Activated CD8-positive, alpha-beta T cell treated with anti-CD3 and anti-CD28 coated beads for 36 hours (primary cell): ENCODE measurements around the gene RPS6KA2. TPM values are rescaled to one million over a fixed set of nuclear protein-coding genes. Genes with fewer than 3 reads are reported as not detected.

Experiments
- ATAC-seq: fragments of 200-7000 bp; cut with Tn5 transposase; one replicate; pipeline ENCODE4 v1.10.0; 2021; ENCODE audit warnings: mild to moderate bottlenecking, moderate library complexity
- CTCF ChIA-PET: fragments of 350-600 bp; sonication (Branson Sonifier 250); formaldehyde crosslinking; loops from one replicate; lab custom pipeline; 2021; ENCODE audit warnings: antibody characterized with exemption; lab: Charles Lee
- POLR2A ChIA-PET: fragments of 350-600 bp; sonication (Branson Sonifier 250); formaldehyde crosslinking; loops from one replicate; lab custom pipeline; 2021; ENCODE audit warnings: antibody characterized with exemption; lab: Charles Lee
- DNase-seq: peaks from one replicate; pipeline ENCODE4 v3.0.0-alpha.2; 2020
- H3K27ac Mint-ChIP-seq: one replicate; pipeline ENCODE4 v1.8.0; 2021; ENCODE audit warnings: mild to moderate bottlenecking, mixed read lengths
- H3K27me3 Mint-ChIP-seq: one replicate; pipeline ENCODE4 v1.8.0; 2021; ENCODE audit warnings: mixed read lengths
- H3K36me3 Mint-ChIP-seq: one replicate; pipeline ENCODE4 v1.8.0; 2021; ENCODE audit warnings: low read depth, mixed read lengths
- H3K4me1 Mint-ChIP-seq: one replicate; pipeline ENCODE4 v1.8.0; 2021; ENCODE audit warnings: low read depth, mixed read lengths
- H3K4me3 Mint-ChIP-seq: one replicate; pipeline ENCODE4 v1.8.0; 2021; ENCODE audit warnings: mild to moderate bottlenecking, moderate library complexity, mixed read lengths
- H3K9me3 Mint-ChIP-seq: one replicate; pipeline ENCODE4 v1.8.0; 2021; ENCODE audit warnings: mixed read lengths
- CTCF ChIP-seq: fragments of 200-600 bp; IDR thresholded peaks from one replicate; pipeline ENCODE4 v1.8.0; 2022; ENCODE audit warnings: antibody characterized with exemption, mild to moderate bottlenecking
- intact Hi-C: fragments of 100-400 bp; cut with micrococcal nuclease; formaldehyde crosslinking; loops from one replicate; pipeline ENCODE4 v1.10.0; 2022
- total RNA-seq, 2 experiments: library from RNA; stranded (reverse); gene quantifications; one replicate each; pipeline ENCODE4 v1.2.3, GENCODE V29; 2021

Gene RPS6KA2
- total RNA-seq, 2 experiments from 2014 or later: 5.8 TPM

- Mint-ChIP-seq H3K36me3 (peaks cover 5% of the 10 kb centered on the region), H3K27ac (no peak overlapping the region), H3K4me1 (no peaks in the 10 kb centered on the region), H3K27me3 (no peaks in the 10 kb centered on the region), H3K4me3 (no peak overlapping the region), H3K9me3 (no peaks in the 10 kb centered on the region)
- ATAC-seq: no peak
- no peak for TF ChIP-seq CTCF
- intact Hi-C loops: no loop called here
- POLR2A ChIA-PET: no interaction called here
- CTCF ChIA-PET: no interaction called here
- DNase-seq: no peak
Observed at GRCh38 chr6:166462461-166463135, 164.5 kb downstream of the RPS6KA2 start.

GRCh38 chr6:166461821-166462460, 165.1 kb downstream of the RPS6KA2 start:
- ChIA-PET POLR2A (no interaction called here), CTCF (no interaction called here)
- no peak for ATAC-seq
- DNase-seq: no peak
- H3K27me3 Mint-ChIP-seq: no peaks in the 10 kb centered on the region
- no peak for TF ChIP-seq CTCF
- H3K4me1 Mint-ChIP-seq: no peaks in the 10 kb centered on the region
- H3K4me3 Mint-ChIP-seq: no peak overlapping the region
- H3K27ac Mint-ChIP-seq: no peak overlapping the region
- intact Hi-C loops: no loop called here
- H3K36me3 Mint-ChIP-seq: peaks cover 5% of the 10 kb centered on the region
- H3K9me3 Mint-ChIP-seq: no peaks in the 10 kb centered on the region

- ChIA-PET CTCF (no interaction called here), POLR2A (no interaction called here)
- no peak for TF ChIP-seq CTCF
- DNase-seq (no peak), ATAC-seq (no peak)
- Mint-ChIP-seq H3K9me3 (no peaks in the 10 kb centered on the region), H3K27me3 (no peaks in the 10 kb centered on the region), H3K4me3 (no peak overlapping the region), H3K27ac (no peak overlapping the region), H3K36me3 (peaks cover 5% of the 10 kb centered on the region), H3K4me1 (peaks cover 4% of the 10 kb centered on the region)
- intact Hi-C loops: no loop called here
Observed at GRCh38 chr6:166460473-166461437, 166.3 kb downstream of the RPS6KA2 start.

GRCh38 chr6:166459906-166460305, 167.1 kb downstream of the RPS6KA2 start:
- intact Hi-C loops: no loop called here
- Mint-ChIP-seq H3K27me3 (no peaks in the 10 kb centered on the region), H3K36me3 (peaks cover 5% of the 10 kb centered on the region), H3K4me3 (no peak overlapping the region), H3K4me1 (peaks cover 4% of the 10 kb centered on the region), H3K9me3 (no peaks in the 10 kb centered on the region), H3K27ac (no peak overlapping the region)
- no peak for TF ChIP-seq CTCF
- DNase-seq (no peak), ATAC-seq (no peak)
- POLR2A ChIA-PET: no interaction called here
- CTCF ChIA-PET: no interaction called here
